GM12892 (cell line): ENCODE measurements around the gene RAD51AP1.

Experiments
- POLR2A ChIP-seq: IDR thresholded peaks from 2 replicates; pipeline ENCODE4 v1.6.1; 2011; ENCODE audit warnings: low read depth, low read length, control low read depth
- POLR2AphosphoS5 ChIP-seq: IDR thresholded peaks from 2 replicates; pipeline ENCODE4 v1.6.1; 2011; ENCODE audit warnings: low read depth, low read length, control low read depth

DNA sequence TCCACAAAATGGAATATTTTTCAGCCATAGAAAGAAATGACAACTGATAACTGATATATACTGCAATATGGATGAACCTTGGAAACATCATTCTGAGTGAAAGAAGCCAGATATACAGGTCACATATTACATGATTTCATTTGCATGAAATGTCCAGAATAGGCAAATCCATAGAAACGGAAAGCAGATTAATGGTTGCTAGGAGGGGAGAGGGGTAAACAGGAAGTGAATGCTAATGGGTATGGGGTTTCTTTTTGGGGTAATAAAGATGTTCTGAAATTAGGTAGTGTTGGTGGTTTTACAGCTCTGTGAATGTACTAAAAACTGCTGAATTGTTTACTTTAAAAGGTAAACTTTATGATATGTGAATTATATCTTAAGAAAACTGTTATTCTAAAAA is 6.5 kb downstream of the RAD51AP1 start:
- no peak for TF ChIP-seq POLR2AphosphoS5
- TF ChIP-seq POLR2A, result no peak
